ENCODE data around the gene TP53I3.
"Not testable (repeated sequence)": the region's sequence is repeated elsewhere in the genome, so short reads cannot be mapped to it uniquely, and the experiment has no call there.

TP53I3 gene

DNA sequence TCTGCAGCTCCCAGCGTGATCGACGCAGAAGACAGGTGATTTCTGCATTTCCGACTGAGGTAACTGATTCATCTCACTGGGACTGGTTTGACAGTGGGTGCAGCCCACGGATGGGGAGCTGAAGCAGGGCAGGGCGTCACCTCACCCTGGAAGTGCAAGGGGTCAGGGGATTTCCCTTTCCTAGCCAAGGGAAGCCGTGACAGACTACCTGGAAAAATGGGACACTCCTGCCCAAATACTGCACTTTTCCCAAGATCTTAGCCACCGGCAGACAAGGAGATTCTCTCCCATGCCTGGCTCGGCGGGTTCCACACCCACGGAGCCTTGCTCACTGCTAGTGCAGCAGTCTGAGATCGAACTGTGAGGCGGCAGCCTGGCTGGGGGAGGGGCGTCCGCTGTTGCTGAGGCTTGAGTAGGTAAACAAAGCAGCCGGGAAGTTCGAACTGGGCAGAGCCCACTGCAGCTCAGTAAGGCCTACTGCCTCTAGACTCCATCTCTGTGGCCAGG is 10.6 kb upstream of the TP53I3 start:
- not testable (repeated sequence) for DNase-seq

DNA sequence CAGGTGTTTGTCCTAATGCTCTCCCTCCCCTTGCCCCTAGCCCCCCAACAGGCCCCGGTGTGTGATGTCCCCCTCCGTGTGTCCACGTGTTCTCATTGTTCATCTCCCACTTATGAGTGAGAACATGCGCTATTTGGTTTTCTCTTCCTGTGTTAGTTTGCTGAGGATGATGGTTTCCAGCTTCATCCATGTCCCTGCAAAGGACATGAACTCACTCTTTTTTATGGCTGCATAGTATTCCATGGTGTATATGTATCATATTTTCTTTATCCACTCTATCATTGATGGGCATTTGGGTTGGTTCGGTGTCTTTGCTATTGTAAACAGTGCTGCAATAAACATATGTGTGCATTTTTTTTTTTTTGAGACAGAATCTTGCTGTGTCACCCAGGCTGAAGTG is 8.6 kb upstream of the TP53I3 start:
- not testable (repeated sequence) for DNase-seq

DNA sequence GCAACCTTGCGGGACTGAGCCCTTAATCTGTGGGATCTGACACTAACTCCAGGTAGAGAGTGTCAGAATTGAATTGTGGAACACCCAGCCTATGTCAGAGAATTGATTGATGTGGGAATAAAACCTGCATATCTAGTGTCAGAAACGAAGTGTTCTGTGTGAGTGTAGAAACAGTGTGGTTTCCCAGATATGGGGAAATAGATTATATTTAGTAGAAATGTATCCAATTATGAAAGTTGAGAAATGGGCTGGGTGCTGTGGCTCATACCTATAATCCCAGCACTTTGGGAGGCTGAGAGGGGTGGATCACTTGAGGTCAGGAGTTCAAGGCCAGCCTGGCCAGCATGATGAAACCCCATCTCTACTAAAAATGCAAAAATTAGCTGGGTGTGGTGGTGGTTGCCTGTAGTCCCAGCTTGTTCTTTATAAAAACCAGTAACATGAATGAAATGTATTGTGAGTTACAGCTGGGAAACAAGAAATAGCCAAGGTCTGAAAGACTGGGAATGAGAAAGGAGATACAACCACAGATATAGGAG is 4.3 kb upstream of the TP53I3 start:
- no peak for DNase-seq

GRCh38 chr2:24087032-24087431 is 2.4 kb upstream of the TP53I3 start:
- no peak for DNase-seq

GRCh38 chr2:24086241-24086640 is 1.6 kb upstream of the TP53I3 start:
- DNase-seq: no peak

- no peak for DNase-seq
These were observed 511 bp upstream of the TP53I3 start for GRCh38 chr2:24085200-24085489.

- DNase-seq: peak; percentile 57
These were observed 858 bp downstream of the TP53I3 start for GRCh38 chr2:24083567-24084385.

GRCh38 chr2:24082787-24083566 is 1.7 kb downstream of the TP53I3 start:
- no peak for DNase-seq

GRCh38 chr2:24080701-24081100 is 3.9 kb downstream of the TP53I3 start:
- DNase-seq: no peak

DNA sequence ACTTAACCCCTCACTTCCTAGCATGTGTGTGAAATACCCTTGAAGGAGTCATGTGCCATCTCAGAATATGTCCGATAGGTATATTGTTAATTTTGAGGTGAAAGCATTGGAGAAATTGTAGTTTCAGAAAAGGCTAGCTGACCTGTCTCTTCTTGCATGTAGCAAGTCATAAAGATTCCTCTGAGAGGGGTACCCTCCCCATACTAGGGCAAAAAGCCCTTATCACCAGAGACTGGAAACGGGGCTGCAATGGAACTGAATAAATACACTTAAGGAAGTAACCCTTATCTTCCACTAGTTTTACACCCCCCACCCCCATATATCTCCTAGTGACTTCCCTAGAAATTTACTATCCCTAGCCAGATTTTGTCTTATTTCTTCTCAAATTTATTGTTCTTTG is 6.8 kb downstream of the TP53I3 start:
- DNase-seq: no peak

DNA sequence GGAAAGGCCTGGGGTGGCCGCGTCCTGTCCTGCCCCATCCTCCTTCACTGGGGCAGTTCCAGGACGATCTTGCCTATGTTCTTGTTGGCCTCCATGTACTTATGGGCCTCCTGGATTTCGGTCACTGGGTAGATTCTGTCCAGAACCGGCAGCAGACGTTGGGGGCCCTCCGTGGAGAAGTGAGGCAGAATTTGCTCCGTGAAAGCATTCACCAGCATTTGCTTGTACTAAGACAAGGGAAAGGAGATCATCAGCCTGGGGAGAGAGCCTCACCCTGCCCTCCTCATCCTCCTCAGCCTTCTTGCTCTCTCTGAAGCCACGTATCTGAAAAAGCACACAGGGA is 7.1 kb downstream of the TP53I3 start:
- no peak for DNase-seq

GRCh38 chr2:24076849-24077534 is 7.6 kb downstream of the TP53I3 start:
- no peak for DNase-seq

DNA sequence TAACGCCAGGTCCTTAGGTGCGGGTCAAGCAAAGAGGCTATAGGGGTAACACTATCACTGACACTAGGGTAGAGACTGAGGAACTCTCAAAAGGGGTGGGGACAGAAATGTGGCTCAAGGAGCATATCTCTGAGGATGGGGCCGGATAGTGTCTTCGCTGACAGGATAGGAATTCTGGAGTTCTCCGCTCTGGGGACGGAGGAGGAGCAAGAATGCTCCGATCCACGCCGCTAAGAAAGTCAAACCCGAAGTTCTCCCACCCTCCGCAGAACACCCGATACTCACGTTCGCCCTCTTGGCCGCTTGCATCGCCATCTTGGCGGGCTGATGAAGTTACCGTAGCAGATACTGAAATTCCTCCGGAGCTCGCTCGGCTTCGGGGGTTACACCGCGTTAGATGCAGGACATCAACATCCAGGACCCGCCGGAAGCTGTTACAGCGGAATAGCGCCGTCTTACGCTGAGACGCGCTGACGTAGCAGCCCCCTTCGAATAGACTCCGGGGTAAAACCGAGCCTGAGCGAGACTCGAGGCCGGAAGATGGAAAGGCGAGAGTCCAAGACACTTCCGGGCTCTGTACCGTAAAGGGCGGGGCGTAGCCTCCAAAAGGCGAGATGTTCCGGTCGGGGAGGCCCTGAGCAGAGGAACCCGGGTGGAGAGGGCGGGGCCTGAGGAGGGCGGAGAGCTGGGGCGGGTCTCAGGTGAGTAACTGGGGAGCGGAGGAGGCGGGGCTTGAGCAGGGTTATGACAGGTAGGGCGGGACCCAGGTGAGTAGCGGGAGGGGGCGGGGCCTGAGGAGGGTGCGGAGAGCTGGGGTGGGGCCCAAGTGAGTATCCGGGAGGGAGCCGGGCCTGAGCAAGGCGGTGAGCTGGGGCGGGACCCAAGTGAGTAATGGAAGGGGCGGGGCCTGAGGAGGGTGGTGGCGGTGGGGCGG is 8.5 kb downstream of the TP53I3 start, which contains the start of gene SF3B6:
Gene SF3B6, minus strand, starts transcription at position 412 of the 934 bp plus-strand sequence. Its CDS starts 97 bp downstream, at position 315.
- DNase-seq: peak; percentile 100

DNA sequence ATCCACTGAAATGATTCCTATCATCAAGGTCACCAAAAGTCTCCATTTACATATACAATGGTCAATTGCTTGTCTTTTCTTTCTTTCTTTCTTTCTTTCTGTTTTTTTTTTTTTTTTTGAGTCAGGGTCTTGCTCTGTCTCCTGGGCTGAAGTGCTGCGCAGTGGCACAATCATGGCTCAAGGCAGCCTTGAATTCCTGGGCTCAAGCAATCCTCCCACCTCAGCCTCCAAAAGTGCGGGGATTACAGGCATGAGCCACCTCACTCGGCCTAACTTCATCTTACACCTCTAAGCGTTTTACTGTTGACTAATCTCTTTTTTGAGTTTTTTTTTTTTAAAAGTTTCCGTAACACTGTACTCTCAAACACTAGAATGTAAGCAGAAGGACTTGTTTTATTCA is 9.4 kb downstream of the TP53I3 start:
- no peak for DNase-seq

DNA sequence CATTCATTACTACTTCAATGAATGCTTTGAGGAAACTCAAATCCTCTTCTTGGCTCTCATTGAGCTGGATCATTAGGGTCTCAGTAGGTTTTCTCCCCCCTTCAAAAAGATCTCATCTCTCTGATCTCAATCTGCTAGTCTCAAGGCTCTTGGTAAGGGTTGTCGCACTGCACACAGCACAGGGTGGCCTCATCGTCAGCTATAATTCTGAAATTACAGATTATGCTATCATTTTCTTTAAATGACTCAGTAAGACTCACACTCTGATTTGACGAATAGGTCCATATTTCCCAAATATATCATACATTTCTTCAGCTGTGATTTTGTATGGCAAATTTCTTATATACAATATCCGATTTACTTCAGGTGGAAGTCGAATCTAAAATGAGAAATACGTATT is 10.8 kb downstream of the TP53I3 start:
- DNase-seq: no peak

GRCh38 chr2:24072259-24072658 is 12.4 kb downstream of the TP53I3 start:
- DNase-seq: no peak

- no peak for DNase-seq
These were observed 19.3 kb downstream of the TP53I3 start for GRCh38 chr2:24065341-24065740.

DNA sequence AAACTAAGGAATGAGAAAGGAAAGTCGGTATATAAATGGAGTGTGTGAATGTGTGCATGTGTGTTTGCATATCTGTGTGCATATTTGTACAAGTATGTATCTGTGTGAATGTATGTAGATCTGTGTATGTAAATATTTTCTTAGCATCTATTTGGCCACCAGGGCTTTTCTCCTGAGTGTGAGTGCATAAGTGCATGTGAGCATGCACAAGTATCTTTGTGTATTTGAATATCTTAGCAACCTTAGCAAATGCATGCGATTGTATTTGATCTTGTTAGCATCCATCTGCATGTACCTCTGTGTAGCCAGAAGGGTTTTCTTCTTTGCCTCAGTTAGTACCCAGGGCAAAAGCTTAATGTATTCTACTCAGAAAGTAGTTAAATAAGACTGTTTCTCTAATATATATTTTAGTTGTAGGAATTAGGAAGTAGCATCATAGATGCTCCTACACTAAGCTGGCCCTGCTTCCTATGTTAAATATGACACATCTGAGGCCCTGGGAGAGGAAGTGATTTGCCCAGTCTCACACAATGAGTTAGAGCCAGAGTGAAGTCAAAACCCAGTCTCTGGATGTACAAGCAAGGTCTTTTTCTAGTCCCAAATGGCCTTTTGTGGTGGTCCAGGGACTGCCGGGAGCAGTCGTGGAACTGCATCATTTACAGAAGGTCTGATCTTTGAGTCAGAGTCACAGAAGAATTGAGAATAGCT is 25.9 kb downstream of the TP53I3 start:
- no peak for DNase-seq

DNA sequence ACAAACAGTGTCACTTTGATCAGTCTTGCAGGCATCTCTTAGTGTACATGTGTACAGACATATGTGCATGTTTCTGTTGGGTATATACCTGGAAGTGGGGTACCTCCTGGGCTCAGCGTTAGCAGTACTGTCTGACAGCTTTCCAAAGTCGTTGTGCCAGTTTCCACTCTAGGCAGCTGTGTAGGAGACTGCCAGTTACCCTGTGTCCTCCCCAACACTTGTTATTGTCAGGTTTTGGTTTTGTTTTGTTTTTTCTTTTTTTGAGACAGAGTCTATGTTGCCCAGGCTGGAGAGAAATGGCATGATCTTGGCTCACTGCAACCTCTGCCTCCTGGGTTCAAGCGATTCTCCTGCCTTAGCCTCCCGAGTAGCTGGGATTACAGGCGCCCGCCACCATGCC is 28.9 kb downstream of the TP53I3 start:
- no peak for DNase-seq

DNA sequence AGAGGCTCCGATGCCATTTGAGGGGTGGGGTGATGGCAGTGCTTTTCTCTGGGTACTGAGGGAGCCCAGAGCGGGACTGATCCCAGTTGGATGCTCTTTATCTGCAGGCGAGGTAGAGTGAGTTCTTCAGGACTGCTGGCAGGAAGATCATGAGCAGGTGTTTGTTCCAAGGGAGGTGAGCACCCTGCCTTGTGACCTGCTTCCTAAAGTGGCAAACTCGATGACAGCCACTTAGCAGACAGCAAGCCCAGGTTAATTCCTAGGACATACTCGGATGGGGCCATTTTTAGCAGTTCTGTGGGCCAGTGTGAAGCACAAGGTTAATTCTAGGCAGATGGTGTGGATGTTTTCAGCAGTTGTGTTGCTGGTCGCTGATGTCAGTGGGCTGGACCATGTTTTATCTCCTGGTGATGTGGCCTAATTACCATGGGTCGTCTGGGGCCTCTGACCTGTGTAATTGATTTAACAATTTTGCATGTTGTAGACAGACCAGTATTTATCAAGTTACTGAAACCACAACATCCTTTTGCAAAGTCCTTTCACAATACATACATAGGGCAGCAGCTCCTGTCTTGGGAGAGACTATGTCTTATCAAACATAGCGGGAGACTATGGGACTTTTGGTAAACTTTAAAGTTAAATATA is 30.1 kb downstream of the TP53I3 start:
- no peak for DNase-seq

GRCh38 chr2:24052951-24053350 is 31.7 kb downstream of the TP53I3 start:
- no peak for DNase-seq

Measured in CD4-positive, alpha-beta T cell treated with Interleukin-21 for 1 hour (primary cell).